ENCODE data around the gene TBC1D22A. TPM values are rescaled to one million over a fixed set of nuclear protein-coding genes. Genes with fewer than 3 reads are reported as not detected.
A peak's percentile ranks its signal among the peaks of the same experiment; 100 is the strongest.

Gene TBC1D22A
- total RNA-seq, 1 donor from 2014 or later = 10.6 TPM

DNA sequence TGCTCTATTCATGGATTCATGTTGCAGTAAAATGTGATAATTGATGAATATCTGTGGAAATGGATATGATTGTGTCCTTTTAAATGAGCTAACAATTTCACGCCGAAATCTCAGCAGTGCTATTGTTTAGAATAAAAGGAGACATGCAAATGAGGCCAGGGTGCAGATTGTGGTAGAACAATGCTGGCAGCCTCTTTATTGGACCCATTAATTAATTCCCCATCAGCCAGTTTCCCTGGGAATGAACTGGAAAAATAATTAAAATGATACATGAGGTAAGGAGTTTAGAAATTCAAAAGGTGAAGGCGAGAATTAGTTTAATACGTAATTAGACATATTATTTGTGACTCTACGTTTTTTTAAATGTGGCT lies 306.2 kb downstream of the TBC1D22A start:
- no peak overlapping the region for H3K4me3 ChIP-seq
- TF ChIP-seq EZH2phosphoT487 (IDR thresholded peaks at IDR 0.05) = no peak
- TF ChIP-seq, protein P1, sequence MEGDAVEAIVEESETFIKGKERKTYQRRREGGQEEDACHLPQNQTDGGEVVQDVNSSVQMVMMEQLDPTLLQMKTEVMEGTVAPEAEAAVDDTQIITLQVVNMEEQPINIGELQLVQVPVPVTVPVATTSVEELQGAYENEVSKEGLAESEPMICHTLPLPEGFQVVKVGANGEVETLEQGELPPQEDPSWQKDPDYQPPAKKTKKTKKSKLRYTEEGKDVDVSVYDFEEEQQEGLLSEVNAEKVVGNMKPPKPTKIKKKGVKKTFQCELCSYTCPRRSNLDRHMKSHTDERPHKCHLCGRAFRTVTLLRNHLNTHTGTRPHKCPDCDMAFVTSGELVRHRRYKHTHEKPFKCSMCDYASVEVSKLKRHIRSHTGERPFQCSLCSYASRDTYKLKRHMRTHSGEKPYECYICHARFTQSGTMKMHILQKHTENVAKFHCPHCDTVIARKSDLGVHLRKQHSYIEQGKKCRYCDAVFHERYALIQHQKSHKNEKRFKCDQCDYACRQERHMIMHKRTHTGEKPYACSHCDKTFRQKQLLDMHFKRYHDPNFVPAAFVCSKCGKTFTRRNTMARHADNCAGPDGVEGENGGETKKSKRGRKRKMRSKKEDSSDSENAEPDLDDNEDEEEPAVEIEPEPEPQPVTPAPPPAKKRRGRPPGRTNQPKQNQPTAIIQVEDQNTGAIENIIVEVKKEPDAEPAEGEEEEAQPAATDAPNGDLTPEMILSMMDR (IDR thresholded peaks at IDR 0.05) = no peak
- TF ChIP-seq EZH2 (IDR thresholded peaks at IDR 0.05) = no peak
- no peak overlapping the region for H3K27ac ChIP-seq
- H3K4me1 Mint-ChIP-seq = peaks cover 32% of the 10 kb centered on the region
- H3K27me3 Mint-ChIP-seq (ENCODE audit: insufficient read depth, low read depth) = no peaks in the 10 kb centered on the region
- H3K9me3 Mint-ChIP-seq = no peaks in the 10 kb centered on the region
- H3K79me2 ChIP-seq (ENCODE audit: low read depth) = peaks cover 16% of the 10 kb centered on the region
- no peaks in the 10 kb centered on the region for H3K36me3 ChIP-seq
- no peaks in the 10 kb centered on the region for H4K20me1 ChIP-seq (ENCODE audit: low read depth)
- no peaks in the 10 kb centered on the region for H3K27me3 ChIP-seq
- H2AFZ ChIP-seq (replicated peaks) = no peak overlapping the region
- H3K9ac ChIP-seq = no peak overlapping the region
- peaks cover 24% of the 10 kb centered on the region for H3F3A ChIP-seq (ENCODE audit: low read depth)
- DNase-seq (ENCODE audit: low spot score) = no peak
- H3K27ac Mint-ChIP-seq = no peak overlapping the region
- H3K9me3 ChIP-seq (ENCODE audit: low read depth) = no peaks in the 10 kb centered on the region
- H3K4me3 Mint-ChIP-seq = no peak overlapping the region
- peak overlapping the region; percentile 1 for H3K4me2 ChIP-seq
- peaks cover 26% of the 10 kb centered on the region for H3K4me1 ChIP-seq
- no peaks in the 10 kb centered on the region for H3K36me3 Mint-ChIP-seq

DNA sequence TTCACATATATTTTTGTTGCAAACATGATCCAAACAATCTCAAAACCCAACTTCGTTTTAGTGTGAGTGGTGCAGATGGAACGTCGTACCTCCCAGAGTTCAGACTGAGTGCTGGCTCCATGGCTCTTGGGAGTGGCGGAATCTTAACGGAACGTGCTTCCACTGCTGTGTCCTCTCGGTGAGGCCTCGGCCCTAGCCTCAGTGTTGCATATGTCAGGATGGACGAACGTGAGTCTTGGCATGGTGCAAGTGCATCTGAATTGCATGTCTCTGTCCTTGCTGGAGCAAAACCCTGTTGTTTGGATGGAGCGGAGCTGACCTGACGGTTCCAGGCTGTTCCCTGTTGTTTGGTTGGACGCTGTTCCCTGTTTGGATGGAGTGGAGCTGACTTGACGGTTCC lies 306.8 kb downstream of the TBC1D22A start:
- no peak overlapping the region for H3K4me3 ChIP-seq
- no peaks in the 10 kb centered on the region for H3K27me3 ChIP-seq
- H3K27me3 Mint-ChIP-seq (ENCODE audit: insufficient read depth, low read depth) = no peaks in the 10 kb centered on the region
- TF ChIP-seq EZH2 (IDR thresholded peaks at IDR 0.05) (no peak), EZH2phosphoT487 (IDR thresholded peaks at IDR 0.05) (no peak)
- TF ChIP-seq, protein P1 (IDR thresholded peaks at IDR 0.05) = no peak
- no peak overlapping the region for H3K27ac Mint-ChIP-seq
- no peak overlapping the region for H3K9ac ChIP-seq
- H3K4me2 ChIP-seq = no peak overlapping the region
- H3K36me3 Mint-ChIP-seq = no peaks in the 10 kb centered on the region
- DNase-seq (ENCODE audit: low spot score) = no peak
- H3K79me2 ChIP-seq (ENCODE audit: low read depth) = peaks cover 16% of the 10 kb centered on the region
- no peaks in the 10 kb centered on the region for H3K9me3 Mint-ChIP-seq
- H3K27ac ChIP-seq = no peak overlapping the region
- peaks cover 36% of the 10 kb centered on the region for H3K4me1 Mint-ChIP-seq
- peaks cover 26% of the 10 kb centered on the region for H3K4me1 ChIP-seq
- no peaks in the 10 kb centered on the region for H3K9me3 ChIP-seq (ENCODE audit: low read depth)
- H2AFZ ChIP-seq (replicated peaks) = no peak overlapping the region
- H3F3A ChIP-seq (ENCODE audit: low read depth) = peaks cover 24% of the 10 kb centered on the region
- no peak overlapping the region for H3K4me3 Mint-ChIP-seq
- no peaks in the 10 kb centered on the region for H3K36me3 ChIP-seq
- H4K20me1 ChIP-seq (ENCODE audit: low read depth) = no peaks in the 10 kb centered on the region

DNA sequence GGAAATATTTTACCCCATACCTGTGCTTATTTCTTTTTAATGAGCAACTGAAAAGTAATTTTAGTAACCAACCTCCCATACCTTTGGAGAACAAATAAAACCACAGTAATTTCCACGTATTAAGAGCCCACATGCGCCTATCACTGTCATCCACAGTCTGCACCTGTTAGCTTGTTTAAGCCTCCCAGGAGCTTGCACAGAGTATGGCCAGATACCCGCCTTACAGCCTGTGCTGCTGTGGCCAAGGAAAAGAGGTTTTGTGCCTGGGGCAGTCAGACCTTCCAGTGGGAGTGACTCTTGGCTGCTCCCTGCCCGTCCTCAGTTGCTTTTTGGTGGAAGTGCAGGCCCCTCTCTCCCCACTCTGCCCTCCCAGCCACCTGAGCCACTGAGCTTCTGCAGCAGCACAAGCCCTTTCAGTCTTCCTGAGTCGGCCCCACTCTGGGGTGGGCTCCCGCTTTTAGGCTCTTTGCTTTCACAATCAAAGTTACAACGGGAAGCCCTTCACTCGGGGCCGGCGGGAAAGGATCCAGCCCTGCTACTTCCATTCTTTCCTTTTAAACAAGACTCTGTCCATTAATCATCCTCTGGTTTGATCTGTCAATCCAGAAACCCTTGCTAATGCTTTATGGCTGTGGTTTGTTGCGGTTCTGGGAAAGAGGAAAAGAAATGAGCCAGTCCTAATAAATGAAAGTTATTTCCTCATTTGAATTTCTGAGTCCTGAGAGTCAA lies 308.8 kb downstream of the TBC1D22A start:
- Mint-ChIP-seq H3K27me3 (ENCODE audit: insufficient read depth, low read depth) (no peaks in the 10 kb centered on the region), H3K27ac (peak overlapping the region; percentile 28), H3K4me3 (no peak overlapping the region), H3K36me3 (peaks cover 3% of the 10 kb centered on the region), H3K4me1 (peaks cover 33% of the 10 kb centered on the region), H3K9me3 (peaks cover 10% of the 10 kb centered on the region)
- Histone ChIP-seq H4K20me1 (ENCODE audit: low read depth) (no peaks in the 10 kb centered on the region), H2AFZ (replicated peaks) (no peak overlapping the region), H3K9me3 (ENCODE audit: low read depth) (peaks cover 2% of the 10 kb centered on the region), H3K4me1 (peaks cover 26% of the 10 kb centered on the region), H3F3A (ENCODE audit: low read depth) (peaks cover 23% of the 10 kb centered on the region), H3K4me3 (no peak overlapping the region), H3K9ac (no peak overlapping the region), H3K27ac (no peak overlapping the region), H3K4me2 (no peak overlapping the region), H3K36me3 (no peaks in the 10 kb centered on the region), H3K27me3 (no peaks in the 10 kb centered on the region), H3K79me2 (ENCODE audit: low read depth) (peaks cover 16% of the 10 kb centered on the region)
- TF ChIP-seq, protein P1 (IDR thresholded peaks at IDR 0.05) = no peak
- TF ChIP-seq EZH2 (IDR thresholded peaks at IDR 0.05) (no peak), EZH2phosphoT487 (IDR thresholded peaks at IDR 0.05) (no peak)
- DNase-seq (ENCODE audit: low spot score) = no peak

Measured in neural progenitor cell (in vitro differentiated cells).